Sigmoid colon (tissue), 4 donors: ENCODE measurements around the gene KIRREL3.
A peak's percentile ranks its signal among the peaks of the same experiment; 100 is the strongest.

Experiments used
- EP300 ChIP-seq, 4 donors: sonication (generic); formaldehyde crosslinking; IDR thresholded peaks; one replicate each; pipeline ENCODE4 v1.6.1; 2017; ENCODE audit warnings: antibody characterized with exemption in 4 of 4
- POLR2A ChIP-seq, 2 donors: fragments of 450-650 bp; IDR thresholded peaks; one replicate each; pipeline ENCODE4 v1.6.1; 2016; ENCODE audit warnings: antibody characterized with exemption in 2 of 2, mild to moderate bottlenecking in 2 of 2, moderate library complexity in 2 of 2
- POLR2AphosphoS5 ChIP-seq, 4 donors: sonication (generic); formaldehyde crosslinking; IDR thresholded peaks; one replicate each; pipeline ENCODE4 v1.6.1; 2017; ENCODE audit warnings: antibody characterized with exemption in 4 of 4
- TF ChIP-seq, protein P1 (sequence below), 4 experiments: fragments of 450-650 bp in 3 of 4; fragments of 200-600 bp in 1 of 4; IDR thresholded peaks; one replicate each; pipeline ENCODE4 v1.5.1; 2016 to 2019; ENCODE audit warnings: antibody characterized with exemption in 4 of 4, mild to moderate bottlenecking in 3 of 4, moderate library complexity in 2 of 4

DNA sequence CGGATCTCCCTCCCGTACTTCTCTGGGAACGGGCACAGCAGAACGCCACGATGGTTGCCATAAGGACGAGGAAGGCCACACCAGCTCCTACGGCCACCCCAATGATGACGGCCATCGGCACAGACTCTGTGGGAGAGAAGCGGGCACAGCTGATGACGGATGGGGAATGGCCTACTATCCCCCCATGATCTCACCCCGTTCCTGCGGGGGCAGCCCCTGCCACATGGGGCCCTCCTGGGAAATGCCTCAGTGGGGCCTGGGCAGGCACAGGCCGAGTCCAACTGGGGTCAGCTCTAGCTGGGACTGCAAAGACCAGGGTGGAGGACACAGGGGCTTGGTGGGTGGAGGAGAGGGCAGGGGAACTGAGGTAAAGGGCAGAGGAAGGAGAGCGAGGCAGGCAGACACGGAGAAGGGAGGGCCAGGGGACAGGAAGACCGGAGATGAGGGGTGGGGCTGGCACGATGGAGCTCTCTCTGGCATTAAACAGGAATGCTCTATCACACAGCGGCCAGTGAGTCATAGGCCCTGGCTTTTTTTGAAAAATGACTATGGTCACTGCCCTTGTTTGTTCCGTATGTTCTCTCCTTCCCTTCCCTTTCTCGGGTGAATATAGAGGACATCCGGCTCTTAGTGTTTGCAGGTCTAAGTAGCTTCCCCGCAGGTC is 569.0 kb downstream of the KIRREL3 start:
- TF ChIP-seq POLR2A (IDR thresholded peaks at IDR 0.05) = no peak
- TF ChIP-seq, protein P1, sequence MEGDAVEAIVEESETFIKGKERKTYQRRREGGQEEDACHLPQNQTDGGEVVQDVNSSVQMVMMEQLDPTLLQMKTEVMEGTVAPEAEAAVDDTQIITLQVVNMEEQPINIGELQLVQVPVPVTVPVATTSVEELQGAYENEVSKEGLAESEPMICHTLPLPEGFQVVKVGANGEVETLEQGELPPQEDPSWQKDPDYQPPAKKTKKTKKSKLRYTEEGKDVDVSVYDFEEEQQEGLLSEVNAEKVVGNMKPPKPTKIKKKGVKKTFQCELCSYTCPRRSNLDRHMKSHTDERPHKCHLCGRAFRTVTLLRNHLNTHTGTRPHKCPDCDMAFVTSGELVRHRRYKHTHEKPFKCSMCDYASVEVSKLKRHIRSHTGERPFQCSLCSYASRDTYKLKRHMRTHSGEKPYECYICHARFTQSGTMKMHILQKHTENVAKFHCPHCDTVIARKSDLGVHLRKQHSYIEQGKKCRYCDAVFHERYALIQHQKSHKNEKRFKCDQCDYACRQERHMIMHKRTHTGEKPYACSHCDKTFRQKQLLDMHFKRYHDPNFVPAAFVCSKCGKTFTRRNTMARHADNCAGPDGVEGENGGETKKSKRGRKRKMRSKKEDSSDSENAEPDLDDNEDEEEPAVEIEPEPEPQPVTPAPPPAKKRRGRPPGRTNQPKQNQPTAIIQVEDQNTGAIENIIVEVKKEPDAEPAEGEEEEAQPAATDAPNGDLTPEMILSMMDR (IDR thresholded peaks at IDR 0.05) = no peak
- TF ChIP-seq EP300 (IDR thresholded peaks at IDR 0.05) = no peak
- TF ChIP-seq POLR2AphosphoS5 (IDR thresholded peaks at IDR 0.05) = peak in 2 of 4 donors; percentile 9 to 15
